NCI-H2196 treated with DMSO at 0.1 percent for 48 hours (cell line): ENCODE results near the gene SMYD3.
A peak's percentile ranks its signal among the peaks of the same experiment; 100 is the strongest.

Experiments used
- DNase-seq: peaks from one replicate; lab custom pipeline; 2025; ENCODE audit not compliant: unreplicated experiment; lab: John Stamatoyannopoulos, UW

Gene SMYD3

DNA sequence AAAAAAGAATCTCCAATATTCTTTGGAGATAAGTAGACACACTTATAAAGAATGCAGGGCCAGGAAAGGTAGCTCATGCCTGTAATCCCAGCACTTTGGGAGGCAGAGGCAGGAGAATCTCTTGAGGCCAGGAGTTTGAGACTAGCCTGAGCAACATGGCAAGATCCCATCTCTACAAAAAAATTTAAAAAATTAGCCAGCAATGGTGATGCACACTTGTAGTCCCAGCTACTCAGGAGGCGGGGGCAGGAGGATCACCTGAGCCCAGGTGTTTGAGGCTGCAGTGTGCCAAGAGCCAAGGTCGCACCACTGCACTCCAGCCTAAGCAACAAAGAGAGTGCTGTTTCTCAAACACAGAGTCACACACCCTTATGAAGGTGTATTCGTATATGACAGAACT lies 385.0 kb downstream of the SMYD3 start:
- no peak for DNase-seq

DNA sequence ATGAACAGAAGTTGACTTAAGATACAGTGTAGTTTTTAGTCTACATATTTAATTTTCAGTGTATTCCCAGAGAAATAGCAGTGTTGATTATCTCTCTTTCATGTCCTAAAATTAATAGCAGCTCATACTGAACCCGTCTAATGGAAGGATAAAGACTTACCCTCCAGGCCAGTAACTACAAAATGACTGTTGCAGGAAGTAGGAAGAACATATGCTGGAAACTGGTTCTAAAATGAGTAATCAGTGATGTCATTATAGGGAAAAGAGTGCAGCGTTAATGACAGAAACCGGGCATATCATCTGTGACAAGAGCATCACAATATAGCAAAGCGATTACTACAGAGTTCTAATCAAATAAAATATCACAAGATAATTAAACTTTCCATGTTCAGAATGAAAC lies 385.5 kb downstream of the SMYD3 start:
- DNase-seq: no peak

DNA sequence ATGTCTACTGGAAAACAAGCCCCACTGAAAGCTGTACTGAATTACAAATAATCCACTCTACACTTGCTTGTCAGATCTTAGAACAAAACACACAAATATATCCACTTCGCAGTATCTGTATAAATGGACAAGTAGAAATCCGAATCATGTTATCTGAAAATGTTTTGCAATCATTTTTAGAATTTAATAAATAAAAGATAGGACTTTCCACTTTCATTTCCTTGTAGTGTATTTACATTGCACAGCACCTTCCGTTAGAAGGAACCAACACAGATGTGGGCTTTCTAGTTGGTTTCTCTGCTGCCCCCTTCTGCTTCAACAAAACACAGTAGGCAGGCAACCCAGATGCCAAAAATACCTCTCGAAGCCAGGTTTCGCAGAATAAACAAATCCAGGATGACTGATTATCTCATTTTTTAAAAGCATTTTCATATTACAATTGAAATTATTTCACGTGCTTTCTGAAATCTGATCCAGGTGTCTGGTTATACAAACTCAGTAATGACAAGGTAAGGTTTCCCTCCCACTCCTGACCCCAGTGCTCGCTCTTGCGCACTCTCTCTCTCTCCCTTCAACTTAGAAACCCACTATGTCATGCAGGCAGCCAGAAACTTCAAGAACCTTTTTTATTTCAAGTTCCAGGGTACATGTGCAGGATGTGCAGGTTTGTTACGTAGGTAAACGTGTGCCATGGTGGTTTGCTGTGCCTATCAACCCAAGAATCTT lies 389.9 kb downstream of the SMYD3 start:
- DNase-seq: peak; percentile 55

DNA sequence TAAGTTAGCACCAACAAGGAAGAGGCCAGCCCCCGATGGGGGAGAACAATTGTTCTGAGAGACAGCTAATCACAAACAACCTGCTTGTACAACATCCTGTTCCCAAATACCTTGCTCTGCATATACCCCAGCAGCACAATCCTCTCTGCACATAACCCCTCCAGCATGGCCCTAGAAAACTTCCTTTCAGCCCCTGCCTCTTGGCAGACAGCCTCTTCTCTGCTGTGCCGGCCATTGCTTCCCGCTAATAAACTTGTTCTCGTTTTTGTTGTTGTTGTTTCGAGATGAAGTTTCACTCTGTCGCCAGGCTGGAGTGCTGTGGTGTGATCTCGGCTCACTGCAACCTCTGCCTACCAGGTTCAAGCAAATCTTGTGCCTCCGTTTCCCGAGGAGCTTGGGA lies 392.7 kb downstream of the SMYD3 start:
- no peak for DNase-seq

DNA sequence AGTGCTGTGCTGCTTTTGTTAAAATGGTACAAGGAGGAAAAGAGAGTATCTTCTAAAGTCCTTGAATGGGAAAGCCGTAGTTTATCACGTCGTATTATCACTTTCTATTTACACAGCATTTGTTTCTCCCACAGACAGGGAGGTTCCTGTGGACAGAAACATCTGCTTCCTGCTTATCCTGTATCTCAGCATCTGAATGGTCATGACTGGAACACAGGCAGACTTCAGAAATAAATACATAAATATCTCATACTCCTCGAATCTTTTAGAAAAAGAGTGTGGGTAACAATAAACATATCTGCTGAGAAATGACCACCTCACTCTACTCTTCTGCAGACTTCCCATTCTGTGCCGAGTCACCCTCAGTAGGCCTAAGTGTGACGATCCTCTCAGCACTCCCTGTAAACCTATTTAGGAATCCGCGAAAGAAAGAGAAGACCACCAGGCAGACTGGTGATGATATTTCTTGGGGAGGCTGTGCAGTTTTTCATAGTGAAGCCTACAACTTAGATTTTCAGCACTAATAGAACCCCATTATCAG lies 393.5 kb downstream of the SMYD3 start:
- DNase-seq: peak; percentile 4

DNA sequence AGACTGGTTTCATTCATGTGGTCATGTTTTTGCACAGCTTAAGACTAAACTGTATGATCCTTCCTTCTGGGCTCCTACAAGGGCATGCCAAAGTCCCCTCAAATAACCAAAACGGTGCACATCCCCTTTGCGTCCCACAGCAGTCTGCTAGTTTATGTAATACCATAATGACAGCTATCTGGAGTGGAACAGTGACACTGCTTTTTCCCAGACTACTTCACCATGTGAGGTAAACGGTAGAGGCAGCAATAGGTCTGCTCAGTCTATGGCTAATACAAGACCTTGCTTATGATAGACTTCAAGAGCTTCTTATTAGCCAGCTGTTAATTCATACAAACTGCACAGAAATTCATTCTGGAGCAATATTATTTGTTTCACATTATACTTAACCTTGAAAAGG lies 395.5 kb downstream of the SMYD3 start:
- DNase-seq: no peak

DNA sequence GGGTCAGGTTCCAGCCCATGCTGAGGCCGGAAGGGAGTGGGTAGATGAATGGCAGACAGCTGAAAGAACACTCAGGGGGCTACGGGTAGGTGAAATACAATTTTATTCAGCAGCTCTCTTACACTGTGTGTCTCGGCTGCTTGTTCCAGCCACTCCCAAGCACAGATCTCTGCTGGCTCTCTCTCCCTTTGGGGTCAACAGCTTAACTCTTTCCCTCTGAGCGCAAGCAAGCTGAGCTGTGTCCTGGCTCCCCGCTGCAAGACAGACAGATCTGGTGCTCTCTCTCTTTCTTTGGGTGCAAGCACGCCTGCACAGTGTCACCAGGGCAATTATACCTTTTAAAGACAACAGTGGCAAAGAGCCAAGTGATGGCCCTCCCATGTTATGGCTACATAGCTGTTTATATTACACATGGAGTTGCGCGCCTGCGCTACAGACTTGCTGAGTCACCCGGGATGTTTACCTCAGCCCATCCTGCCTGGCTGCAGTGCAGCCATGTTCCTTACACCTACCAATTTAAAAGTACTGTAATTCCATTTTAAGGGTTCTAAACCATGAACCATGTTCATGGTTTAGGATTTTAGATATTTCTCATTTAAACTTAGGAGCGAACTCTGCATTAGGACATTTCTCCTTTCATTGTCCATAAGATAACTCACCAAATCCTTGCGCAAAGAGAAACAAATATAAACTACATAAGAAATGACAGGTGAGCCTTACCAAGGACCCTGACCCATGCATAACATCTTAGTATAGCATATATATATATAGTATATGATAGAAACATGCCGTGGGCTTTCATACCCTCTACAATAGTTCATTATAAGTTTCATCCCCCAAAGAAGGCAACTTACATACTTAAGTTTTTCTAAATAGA lies 396.5 kb downstream of the SMYD3 start:
- no peak for DNase-seq

DNA sequence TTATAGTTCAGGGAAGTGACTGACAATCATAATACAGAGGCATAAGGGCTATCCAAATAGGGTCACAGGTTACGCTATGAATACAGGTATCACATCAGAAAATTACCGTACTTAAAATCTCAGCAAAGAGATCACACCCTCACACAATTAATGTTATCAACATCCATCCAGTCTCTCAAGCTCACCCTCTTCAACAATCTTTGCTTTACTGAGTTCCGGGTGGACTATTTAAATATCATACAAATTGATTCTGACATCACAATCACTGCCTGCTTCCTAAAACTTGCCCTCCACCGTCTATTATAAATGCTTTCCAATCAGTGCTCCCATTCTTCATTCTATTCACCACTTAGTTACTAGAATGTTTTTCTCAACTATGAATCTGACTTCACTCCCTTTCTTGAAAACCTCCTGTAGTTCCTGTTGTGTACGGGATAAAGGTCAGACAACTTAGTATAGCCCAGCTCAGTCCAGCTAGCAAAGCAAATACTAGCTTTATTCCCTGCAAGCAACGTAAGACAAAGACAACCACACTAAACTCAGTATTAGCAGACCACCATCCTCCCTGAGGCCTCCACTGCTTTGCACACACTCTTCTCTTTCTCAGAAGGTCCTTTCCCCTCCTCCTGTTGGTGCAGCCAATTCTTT lies 398.7 kb downstream of the SMYD3 start:
- no peak for DNase-seq

DNA sequence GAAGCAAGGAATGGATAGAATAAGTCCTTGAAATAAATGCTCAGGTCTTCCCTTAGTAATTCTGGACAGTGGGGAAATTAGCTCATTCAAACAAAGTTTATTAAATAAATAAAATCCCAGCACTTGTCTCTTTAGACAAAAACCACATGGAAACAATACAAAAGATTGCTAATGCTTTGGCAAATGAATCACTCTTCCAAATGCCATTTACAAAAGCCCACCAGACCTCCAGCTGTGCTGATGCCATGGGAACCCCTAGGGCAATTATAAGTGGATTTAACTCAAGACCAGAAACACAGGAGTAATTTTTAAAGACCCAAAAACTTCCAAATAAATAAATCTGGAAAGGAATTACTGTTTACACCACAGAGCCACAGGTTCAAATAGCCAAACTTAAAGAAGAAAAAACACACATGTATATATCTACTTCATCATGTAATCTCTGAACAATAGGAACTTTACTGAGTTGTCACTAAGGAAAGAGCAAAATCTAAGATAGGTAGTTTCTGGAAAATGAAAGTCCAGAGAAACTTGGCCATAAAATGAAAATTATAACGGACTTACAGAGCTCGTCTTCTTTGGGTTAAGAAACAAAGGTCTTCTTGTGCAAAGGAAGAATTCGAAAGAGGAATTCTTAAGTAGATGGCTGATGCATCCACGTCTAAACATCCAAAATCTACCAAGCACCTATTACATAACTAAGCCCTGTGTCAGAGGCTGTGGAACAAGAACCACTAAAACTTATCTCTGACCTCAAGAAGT lies 399.4 kb downstream of the SMYD3 start:
- DNase-seq: no peak

DNA sequence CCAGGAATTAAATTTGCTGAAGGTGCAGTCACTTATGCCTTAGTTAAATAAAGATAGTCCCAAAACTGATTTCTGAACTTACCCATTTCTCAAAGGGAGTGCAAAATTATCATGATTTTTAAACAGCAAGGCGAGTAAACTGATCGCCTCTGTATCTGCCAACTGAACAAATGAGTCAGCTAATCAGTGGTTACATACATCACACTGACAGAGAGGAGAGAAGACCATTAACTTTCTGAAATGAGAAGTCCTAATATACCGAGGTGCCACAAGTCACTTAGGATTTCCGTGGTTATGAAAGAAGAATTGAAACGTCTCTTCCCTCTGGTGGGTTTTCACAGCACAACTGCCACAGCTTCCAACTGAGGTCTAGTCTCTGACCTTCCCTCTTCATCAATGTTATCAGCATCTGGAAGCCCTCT lies 400.7 kb downstream of the SMYD3 start:
- DNase-seq: no peak

DNA sequence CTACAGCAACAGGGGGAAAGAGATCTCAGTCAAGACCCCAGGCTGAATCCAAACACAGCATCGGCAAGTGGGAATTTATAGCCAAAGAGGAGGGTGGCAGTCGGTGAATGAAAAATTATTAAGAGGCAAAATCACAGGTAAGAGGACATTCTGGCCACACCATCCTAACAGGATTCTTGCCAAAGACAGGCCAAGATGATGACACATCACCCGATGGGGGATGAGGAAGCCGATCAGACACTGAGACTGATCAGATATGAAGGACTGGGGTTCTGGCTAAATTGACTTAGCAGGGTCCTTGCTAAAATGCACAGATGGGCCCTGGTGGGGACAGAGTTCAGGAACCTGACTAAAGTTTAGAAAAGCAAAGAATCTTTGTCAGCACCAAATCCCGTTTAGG lies 402.2 kb downstream of the SMYD3 start:
- no peak for DNase-seq

DNA sequence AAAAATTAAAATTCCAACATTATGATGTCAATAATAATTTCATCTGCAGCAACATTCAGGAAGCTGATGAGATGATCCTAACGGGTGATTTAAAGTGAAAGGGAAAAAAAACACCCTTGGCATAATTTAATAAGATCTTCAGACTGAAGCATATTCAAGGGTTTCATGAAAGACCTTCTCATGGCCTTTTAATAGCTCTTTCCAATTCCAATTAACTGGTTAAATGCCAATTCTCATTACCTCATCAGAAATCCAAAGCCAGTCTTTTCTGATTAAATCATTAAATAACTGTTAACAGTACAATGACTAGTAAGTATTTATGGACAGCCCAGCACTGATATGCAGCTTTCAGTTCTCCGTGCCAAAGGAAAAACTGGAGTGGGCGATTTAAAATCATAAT lies 407.5 kb downstream of the SMYD3 start:
- no peak for DNase-seq

DNA sequence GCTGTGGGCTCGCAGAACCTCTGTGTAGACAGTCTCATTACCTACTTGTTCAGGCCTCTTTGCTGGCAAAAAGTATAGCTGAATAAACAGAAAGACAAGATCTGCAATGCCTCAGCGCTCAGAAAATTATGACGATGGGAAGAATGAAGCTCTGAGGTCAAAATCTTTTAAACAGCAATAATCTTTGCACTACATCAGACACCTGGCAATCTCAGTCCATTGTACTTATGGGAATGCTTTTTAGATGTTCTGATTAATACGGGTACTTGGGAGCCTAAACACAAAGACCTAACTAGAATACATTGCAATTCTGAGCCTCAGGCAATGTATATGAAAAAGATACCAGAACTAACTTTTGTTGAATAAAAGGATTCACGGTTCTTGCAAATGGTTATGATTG lies 410.7 kb downstream of the SMYD3 start:
- DNase-seq: no peak

DNA sequence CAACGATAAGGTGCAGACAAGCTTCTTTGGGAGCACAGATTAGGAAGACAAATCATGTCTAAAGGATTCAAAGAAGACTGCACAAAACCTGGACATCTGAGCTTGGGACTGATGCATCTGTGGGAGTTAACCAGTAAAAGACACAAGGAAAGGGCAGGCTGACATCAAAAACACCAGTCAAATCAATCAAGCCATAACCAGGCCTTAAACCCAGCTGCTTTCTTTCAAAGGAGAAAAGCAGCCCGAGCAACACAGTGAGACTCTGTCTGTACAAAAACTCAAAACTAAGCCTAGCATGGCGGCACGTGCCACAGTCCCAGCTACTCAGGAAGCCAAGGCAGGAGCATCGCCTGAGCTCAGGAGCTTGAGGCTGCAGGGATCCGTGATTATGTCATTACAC lies 411.6 kb downstream of the SMYD3 start:
- DNase-seq: no peak

DNA sequence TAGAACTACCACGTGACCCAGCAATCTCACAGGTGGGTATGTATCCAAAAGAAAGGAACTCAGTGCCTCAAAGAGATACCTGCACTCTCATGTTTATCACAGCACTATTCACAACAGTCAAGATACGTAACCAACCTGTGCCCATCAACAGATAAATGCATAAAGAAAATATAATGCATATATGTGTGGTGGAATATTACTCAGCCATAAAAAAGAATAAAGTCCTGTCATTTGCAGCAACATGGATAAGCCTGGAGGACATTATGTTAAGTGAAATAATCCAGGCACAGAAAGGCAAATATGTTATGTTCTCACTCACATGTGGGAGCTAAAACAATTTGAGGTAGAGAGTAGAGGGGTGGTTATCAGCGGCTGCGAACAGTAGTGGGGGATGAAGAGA lies 413.8 kb downstream of the SMYD3 start:
- DNase-seq: no peak

DNA sequence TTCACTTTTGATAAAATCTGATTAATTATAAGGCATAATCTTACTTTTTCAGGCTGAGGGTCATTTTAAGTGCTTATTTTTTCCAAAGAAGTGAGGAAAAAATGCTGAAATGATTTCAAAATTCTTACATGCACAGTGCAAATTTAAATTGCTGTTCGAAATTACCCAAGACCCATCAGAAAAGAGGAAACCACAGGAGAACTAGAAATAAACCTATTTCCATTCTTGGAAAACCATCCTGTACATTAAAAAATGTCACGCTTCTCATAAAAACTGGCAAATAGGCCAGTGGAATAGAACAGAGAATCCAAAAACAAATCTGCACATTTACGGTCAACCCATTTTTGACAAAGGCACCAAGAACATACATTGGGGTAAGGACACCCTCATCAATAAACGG lies 414.9 kb downstream of the SMYD3 start:
- no peak for DNase-seq

DNA sequence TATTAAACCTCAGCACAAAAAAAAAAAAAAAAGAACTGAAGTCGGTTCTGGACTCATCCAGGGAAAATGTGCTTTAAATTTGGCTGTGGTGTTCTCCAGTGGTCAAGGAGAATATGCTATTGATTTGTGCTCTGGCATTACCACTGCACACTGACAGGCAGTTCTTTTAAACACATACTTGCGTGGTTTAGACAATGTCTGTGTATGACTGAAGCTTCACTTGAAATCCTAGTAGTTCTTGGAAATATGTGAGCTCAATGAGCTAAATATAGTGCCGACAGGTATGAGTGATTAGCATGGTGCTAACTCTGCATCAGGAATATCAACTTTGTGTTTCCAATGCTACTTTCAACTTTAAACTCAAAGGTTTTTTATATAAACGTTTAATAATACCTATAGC lies 415.6 kb downstream of the SMYD3 start:
- no peak for DNase-seq

DNA sequence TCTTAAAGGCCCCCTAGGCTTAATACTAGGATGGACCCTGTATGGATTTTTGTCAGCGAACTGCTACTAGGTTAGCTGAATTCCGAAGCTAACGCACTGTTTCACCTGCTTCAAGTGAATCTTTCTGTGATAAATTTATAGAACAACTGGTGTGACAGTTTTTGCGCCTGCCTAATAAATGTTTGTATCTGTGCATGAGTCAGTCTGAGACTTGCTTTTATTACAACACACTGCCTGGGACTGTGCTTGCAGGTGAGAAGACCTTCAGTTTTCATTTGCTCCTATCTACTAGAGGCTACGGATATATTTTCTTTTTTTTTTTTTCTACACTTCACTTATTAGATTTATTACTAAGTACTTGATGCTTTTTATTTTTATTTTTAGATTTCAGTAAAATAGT lies 420.9 kb downstream of the SMYD3 start:
- no peak for DNase-seq

DNA sequence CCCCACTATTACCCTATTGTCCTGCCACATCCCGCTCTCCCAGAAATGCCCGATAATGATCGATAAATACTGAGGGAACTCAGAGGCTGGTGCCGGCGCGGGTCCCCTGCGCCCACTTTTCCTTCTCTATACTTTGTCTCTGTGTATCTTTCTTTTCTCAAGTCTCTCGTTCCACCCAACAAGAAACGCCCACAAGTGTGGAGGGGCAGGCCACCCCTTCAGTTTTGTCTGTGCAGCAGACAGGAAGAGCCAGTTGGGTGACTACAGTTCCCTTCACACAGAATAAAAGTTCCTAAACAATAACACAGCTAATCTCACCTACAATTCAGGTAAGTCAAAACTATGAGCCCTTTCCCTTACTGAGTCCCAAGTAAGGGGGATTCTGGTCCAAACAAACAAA lies 423.7 kb downstream of the SMYD3 start:
- no peak for DNase-seq

DNA sequence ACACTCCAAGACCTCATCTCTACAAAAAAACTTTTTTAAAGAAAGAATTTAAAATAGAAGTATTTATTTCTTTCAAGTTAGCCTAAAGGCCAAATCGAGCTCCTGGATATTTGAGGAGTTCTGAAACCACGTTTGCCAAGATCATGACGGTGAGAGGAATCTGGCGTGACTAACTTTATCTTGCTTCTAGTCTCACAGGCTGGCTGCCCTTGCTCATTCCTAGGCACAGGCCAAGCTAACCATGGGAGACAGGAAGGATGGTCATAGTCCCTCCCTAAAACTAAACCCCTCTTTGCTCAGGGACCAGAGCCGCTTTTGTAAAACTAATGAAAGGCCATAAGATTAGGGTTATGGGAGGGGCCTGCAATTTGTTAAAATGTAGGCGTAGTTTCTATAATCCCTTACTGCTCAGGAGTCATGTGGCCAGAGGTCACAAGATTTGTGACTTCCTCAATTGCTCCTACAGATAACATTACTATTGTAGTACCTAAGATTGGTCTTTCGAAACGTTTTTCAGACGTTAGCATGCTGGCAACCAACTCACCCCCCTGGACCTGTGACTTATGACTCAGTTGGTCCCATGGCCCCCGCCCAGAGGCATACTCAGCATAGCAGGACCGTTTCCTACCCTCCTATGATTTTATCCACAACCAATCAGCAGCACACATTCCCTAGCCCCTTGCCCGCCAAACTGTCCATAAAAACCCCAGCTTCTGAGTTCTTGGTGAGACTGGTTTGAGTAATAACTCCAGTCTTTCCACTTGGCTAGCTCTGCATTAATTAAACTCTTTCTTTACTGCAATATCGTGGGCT lies 425.0 kb downstream of the SMYD3 start:
- DNase-seq: no peak
